ENCODE measurements around the gene ZBTB38. TPM values are rescaled to one million over a fixed set of nuclear protein-coding genes. Genes with fewer than 3 reads are reported as not detected.

ZBTB38 gene
- total RNA-seq, 4 donors from 2014 or later = 183 to 225 (median 203) TPM

DNA sequence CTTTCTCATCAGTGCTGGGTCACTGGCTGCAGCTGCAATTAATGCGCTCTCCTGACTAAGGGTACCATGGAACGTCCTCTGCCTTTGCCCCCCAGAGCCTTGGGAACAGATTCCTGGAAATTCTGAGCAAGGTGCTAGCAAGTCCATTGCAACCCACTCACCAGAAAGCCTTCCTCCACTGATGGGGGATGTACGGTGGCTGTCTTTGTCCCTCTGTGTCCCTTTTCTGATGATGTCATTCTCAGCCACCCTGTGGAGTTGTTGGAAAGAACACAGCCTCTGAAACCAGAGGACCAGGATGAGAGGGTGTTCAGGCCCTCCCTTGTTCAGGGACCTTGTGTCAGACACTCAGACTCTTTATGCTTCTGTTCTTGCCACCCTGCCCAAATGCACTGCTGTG, 38.1 kb upstream of the ZBTB38 start:
- no peak for TF ChIP-seq POLR2A (IDR thresholded peaks at IDR 0.05)
- TF ChIP-seq, protein P1, sequence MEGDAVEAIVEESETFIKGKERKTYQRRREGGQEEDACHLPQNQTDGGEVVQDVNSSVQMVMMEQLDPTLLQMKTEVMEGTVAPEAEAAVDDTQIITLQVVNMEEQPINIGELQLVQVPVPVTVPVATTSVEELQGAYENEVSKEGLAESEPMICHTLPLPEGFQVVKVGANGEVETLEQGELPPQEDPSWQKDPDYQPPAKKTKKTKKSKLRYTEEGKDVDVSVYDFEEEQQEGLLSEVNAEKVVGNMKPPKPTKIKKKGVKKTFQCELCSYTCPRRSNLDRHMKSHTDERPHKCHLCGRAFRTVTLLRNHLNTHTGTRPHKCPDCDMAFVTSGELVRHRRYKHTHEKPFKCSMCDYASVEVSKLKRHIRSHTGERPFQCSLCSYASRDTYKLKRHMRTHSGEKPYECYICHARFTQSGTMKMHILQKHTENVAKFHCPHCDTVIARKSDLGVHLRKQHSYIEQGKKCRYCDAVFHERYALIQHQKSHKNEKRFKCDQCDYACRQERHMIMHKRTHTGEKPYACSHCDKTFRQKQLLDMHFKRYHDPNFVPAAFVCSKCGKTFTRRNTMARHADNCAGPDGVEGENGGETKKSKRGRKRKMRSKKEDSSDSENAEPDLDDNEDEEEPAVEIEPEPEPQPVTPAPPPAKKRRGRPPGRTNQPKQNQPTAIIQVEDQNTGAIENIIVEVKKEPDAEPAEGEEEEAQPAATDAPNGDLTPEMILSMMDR (IDR thresholded peaks at IDR 0.05) = no peak
- no peak for TF ChIP-seq EP300 (IDR thresholded peaks at IDR 0.05)
- TF ChIP-seq POLR2AphosphoS5 (IDR thresholded peaks at IDR 0.05) = no peak
- H3K9me3 ChIP-seq = no peaks in the 10 kb centered on the region
- H3K4me1 ChIP-seq = peaks cover 0 to 12% (median 6%) of the 10 kb centered on the region in 3 donors
- no peaks in the 10 kb centered on the region for H3K27me3 ChIP-seq
- H3K27ac ChIP-seq = no peak overlapping the region
- no peak overlapping the region for H3K4me3 ChIP-seq
- no peak for ATAC-seq
- WGBS, 2 donors (ENCODE audit: low coverage in 1 of 2) = 83% methylated on average over 1 of the region's 3 CpGs; no CpG with 5 or more reads in 1 of the 2 donors
- H3K36me3 ChIP-seq = no peaks in the 10 kb centered on the region

DNA sequence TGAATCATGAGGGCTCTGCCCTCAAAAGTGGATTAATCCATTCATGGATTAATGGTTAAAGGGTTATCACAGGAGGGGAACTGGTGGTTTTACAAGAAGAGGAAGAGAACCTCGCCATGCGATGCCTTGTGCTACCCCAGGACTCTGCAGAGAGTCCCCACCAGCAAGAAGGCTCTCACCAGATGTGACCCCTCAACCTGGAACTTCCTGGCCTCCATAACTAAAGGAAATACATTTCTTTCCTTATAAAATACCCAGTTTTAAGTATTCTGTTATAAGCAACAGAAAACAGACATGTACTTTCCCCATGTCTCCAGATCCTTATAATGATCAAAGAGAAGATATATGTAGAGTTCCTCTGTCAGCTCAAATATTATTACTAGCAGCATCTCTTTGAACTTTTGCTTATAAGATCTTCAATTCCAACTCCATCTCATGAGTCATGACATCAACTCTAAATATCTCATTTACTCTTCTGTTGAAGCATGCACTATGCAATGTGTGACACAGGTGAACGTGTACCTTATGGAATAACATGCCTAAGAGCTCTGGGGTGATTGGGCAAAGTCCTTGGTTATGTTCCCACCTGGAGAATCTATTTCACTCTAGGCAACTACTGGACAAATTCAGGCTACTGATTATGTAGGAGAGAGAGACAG, 37.5 kb upstream of the ZBTB38 start:
- no peak overlapping the region for H3K4me3 ChIP-seq
- ATAC-seq = no peak
- H3K36me3 ChIP-seq = no peaks in the 10 kb centered on the region
- peaks cover 0 to 12% (median 6%) of the 10 kb centered on the region in 3 donors for H3K4me1 ChIP-seq
- H3K9me3 ChIP-seq = no peaks in the 10 kb centered on the region
- no peak overlapping the region for H3K27ac ChIP-seq
- TF ChIP-seq POLR2AphosphoS5 (IDR thresholded peaks at IDR 0.05) = no peak
- no peak for TF ChIP-seq POLR2A (IDR thresholded peaks at IDR 0.05)
- TF ChIP-seq EP300 (IDR thresholded peaks at IDR 0.05) = no peak
- TF ChIP-seq, protein P1 (IDR thresholded peaks at IDR 0.05) = no peak
- no peaks in the 10 kb centered on the region for H3K27me3 ChIP-seq
- 83 to 100% methylated on average over 1 to 3 of the region's 3 CpGs for WGBS, 2 donors (ENCODE audit: low coverage in 1 of 2)

DNA sequence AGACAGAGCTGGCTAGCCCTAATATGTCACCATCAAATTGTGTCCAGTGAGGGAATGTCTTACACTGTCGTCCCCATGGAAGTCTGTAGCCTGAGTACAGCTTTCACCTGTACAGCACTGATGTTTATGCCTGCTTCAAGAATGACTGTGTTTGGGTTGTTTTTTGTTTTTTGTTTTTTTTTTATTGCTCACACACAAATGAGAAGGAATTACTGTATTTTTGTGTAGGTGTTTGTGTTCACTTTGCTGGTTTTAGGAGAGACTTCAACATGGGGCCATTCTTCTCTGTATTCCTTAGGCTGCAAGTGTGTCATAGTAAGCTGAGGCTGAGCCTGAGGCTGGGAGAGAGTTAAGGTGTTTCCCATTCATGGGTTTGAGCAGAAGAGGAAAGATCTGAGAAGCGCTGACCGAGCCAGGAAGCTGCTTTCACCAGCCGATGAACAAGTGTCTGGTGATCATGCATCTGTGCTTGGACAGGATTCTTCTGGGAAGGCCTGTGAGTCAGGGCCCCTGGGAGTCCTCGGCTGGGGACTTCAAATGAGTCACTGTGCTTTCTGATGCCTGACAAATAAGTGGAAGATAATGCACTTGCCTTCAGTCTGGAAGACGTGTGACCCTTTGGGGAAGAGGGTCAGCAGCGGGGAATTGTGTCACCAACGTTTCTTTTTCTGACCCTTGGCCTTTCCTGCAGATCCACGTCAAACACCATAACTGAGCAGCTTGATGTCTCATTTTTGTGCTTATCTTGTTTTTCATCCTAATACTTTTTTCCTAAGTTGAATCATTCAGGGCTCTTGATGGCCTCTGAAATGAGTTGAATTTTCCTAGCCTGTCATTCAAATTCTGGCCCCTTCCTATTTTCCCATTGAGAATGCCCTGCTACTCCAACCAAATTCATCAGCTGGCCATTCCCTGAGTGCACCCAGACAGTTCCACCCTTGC, 36.7 kb upstream of the ZBTB38 start:
- Histone ChIP-seq H3K9me3 (no peaks in the 10 kb centered on the region), H3K27ac (peak overlapping the region in 3 of 4 donors; percentile 7 to 60 (median 54)), H3K36me3 (no peaks in the 10 kb centered on the region), H3K4me1 (peaks cover 0 to 12% (median 6%) of the 10 kb centered on the region in 3 donors), H3K27me3 (no peaks in the 10 kb centered on the region), H3K4me3 (no peak overlapping the region)
- WGBS, 2 donors (ENCODE audit: low coverage in 1 of 2) = 25 to 50% methylated on average over 5 to 9 of the region's 9 CpGs
- peak; percentile 39 for TF ChIP-seq POLR2AphosphoS5 (IDR thresholded peaks at IDR 0.05)
- TF ChIP-seq, protein P1 (IDR thresholded peaks at IDR 0.05) = no peak
- ATAC-seq = peak; percentile 89

DNA sequence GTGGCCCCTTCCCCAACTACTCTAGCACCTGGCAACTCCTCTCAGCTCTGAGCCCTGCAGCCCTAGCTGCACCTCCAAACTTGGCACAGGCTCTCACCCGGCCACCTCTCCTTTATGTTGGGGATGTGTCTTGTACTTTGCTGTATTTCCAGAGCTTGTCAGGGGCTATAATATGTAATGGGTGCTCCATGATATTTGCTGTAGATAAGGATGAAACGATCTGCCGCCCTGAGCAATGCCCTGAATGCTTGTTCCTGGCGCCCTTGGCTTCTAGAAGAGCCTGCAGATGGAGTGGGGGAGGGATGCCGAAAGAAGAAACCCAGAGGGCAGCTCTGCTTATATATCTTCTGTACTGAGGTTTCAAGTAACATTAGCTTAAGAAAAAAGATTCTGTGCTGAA, 35.9 kb upstream of the ZBTB38 start:
- Histone ChIP-seq H3K4me1 (peaks cover 0 to 12% (median 6%) of the 10 kb centered on the region in 3 donors), H3K36me3 (no peaks in the 10 kb centered on the region), H3K4me3 (no peak overlapping the region), H3K9me3 (no peaks in the 10 kb centered on the region), H3K27ac (peak overlapping the region in 3 of 4 donors; percentile 7 to 60 (median 54)), H3K27me3 (no peaks in the 10 kb centered on the region)
- no peak for TF ChIP-seq POLR2AphosphoS5 (IDR thresholded peaks at IDR 0.05)
- no peak for ATAC-seq
- 82 to 83% methylated on average over 2 to 3 of the region's 5 CpGs for WGBS, 2 donors (ENCODE audit: low coverage in 1 of 2)

DNA sequence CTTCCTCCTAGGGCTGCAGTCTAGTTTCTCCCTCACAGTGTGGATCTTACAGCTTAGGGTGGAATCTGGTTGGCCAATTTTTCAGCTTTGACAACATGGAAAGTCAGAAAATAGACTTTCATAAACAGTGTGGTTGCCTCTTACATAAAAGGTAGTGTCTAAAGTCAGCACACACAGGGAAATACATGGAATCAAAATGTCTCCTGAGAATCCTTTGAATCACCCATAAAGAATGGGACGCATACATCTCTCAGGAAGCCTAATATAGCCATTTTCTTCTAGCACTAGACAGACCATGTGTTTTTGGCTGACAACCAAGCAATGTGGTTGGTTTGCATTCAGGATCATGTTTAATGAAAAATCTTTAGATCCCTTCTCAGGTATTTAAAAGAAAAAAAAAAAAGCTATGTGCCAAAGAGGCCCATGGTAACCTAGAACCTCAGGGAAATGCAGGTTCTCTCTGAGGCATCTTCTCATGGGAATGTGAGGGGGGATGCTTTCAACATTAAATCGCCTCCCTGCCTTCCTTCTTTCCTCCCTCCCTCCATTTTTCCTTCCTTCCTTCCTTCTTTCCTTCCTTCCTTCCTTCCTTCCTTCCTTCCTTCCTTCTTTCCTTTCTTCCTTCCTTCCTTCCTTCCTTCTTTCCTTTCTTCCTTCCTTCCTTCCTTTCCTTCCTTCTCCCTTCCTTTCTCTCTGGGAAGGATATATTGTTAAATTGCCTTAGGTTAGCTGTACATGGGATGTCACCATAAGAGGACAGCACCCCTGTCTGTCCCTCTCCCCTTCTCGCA, 34.3 kb upstream of the ZBTB38 start:
- H3K27ac ChIP-seq = no peak overlapping the region
- WGBS, 2 donors (ENCODE audit: low coverage in 1 of 2) = 88 to 95% methylated on average over 3 of the region's 3 CpGs
- no peaks in the 10 kb centered on the region for H3K9me3 ChIP-seq
- H3K27me3 ChIP-seq = no peaks in the 10 kb centered on the region
- no peaks in the 10 kb centered on the region for H3K36me3 ChIP-seq
- peaks cover 0 to 12% (median 6%) of the 10 kb centered on the region in 3 donors for H3K4me1 ChIP-seq
- TF ChIP-seq EP300 (IDR thresholded peaks at IDR 0.05) (no peak), POLR2AphosphoS5 (IDR thresholded peaks at IDR 0.05) (no peak), POLR2A (IDR thresholded peaks at IDR 0.05) (no peak)
- TF ChIP-seq, protein P1 (IDR thresholded peaks at IDR 0.05) = no peak
- H3K4me3 ChIP-seq = no peak overlapping the region
- no peak for ATAC-seq
